CD4-positive, alpha-beta T cell treated with Interleukin-6 at 100 ng/mL for 8 hours (primary cell): ENCODE data around the gene DAZAP1.
"Not testable (repeated sequence)": the region's sequence is repeated elsewhere in the genome, so short reads cannot be mapped to it uniquely, and the experiment has no call there.

Experiments used
- DNase-seq: peaks from one replicate; pipeline ENCODE4 v3.0.0-alpha.2; 2020; ENCODE audit warnings: mixed read lengths, low spot score

Gene DAZAP1

GRCh38 chr19:1425902-1426301, 18.5 kb downstream of the DAZAP1 start:
- no peak for DNase-seq

GRCh38 chr19:1426736-1427135, 19.4 kb downstream of the DAZAP1 start:
- no peak for DNase-seq

- no peak for DNase-seq
Observed at GRCh38 chr19:1427221-1427920, 20.0 kb downstream of the DAZAP1 start.

- no peak for DNase-seq
Observed at GRCh38 chr19:1428738-1429391, 21.5 kb downstream of the DAZAP1 start.

- DNase-seq = no peak
Observed at GRCh38 chr19:1429750-1430149, 22.4 kb downstream of the DAZAP1 start.

GRCh38 chr19:1430246-1430645, 22.9 kb downstream of the DAZAP1 start:
- no peak for DNase-seq

GRCh38 chr19:1431759-1432506, 24.5 kb downstream of the DAZAP1 start:
- DNase-seq = no peak

GRCh38 chr19:1432507-1432887, 25.1 kb downstream of the DAZAP1 start:
- DNase-seq = no peak

GRCh38 chr19:1433119-1434039, 26.0 kb downstream of the DAZAP1 start:
- DNase-seq = no peak

GRCh38 chr19:1434040-1434366, 26.6 kb downstream of the DAZAP1 start:
- DNase-seq = no peak

- DNase-seq = no peak
Observed at GRCh38 chr19:1434577-1435060, 27.2 kb downstream of the DAZAP1 start.

GRCh38 chr19:1435378-1435989, 28.1 kb downstream of the DAZAP1 start:
- DNase-seq = no peak

GRCh38 chr19:1437609-1438008, 30.2 kb downstream of the DAZAP1 start:
- no peak for DNase-seq

- DNase-seq = peak; percentile 96
Observed at GRCh38 chr19:1438035-1438932, 30.9 kb downstream of the DAZAP1 start, which contains the start of gene RPS15. Gene RPS15, plus strand, starts transcription at chr19:1438396. Its CDS starts 30 bp downstream, at chr19:1438426.

GRCh38 chr19:1438933-1439354, 31.6 kb downstream of the DAZAP1 start:
- DNase-seq = no peak

- not testable (repeated sequence) for DNase-seq
Observed at GRCh38 chr19:1439525-1440417, 32.4 kb downstream of the DAZAP1 start.

- DNase-seq = no peak
Observed at GRCh38 chr19:1440418-1440801, 33.0 kb downstream of the DAZAP1 start.

- no peak for DNase-seq
Observed at GRCh38 chr19:1441022-1441426, 33.6 kb downstream of the DAZAP1 start.
